ENCODE data around the gene ZBTB5.
"Not testable (repeated sequence)": the region's sequence is repeated elsewhere in the genome, so short reads cannot be mapped to it uniquely, and the experiment has no call there.

Gene ZBTB5

GRCh38 chr9:37465249-37466036, at the start of gene ZBTB5:
ZBTB5 (minus strand) TSS chr9:37465450; CDS start chr9:37442551, 22,899 bp downstream.
- DNase-seq: peak; percentile 99

GRCh38 chr9:37514999-37515398, 49.7 kb upstream of the ZBTB5 start:
- DNase-seq: no peak

- DNase-seq: not testable (repeated sequence)
These were observed 49.2 kb upstream of the ZBTB5 start for GRCh38 chr9:37514415-37514814.

- DNase-seq: peak; percentile 53
These were observed 47.2 kb upstream of the ZBTB5 start for GRCh38 chr9:37512437-37512836.

- no peak for DNase-seq
These were observed 46.1 kb upstream of the ZBTB5 start for GRCh38 chr9:37511016-37512010.

GRCh38 chr9:37510053-37510452, 44.8 kb upstream of the ZBTB5 start:
- DNase-seq: not testable (repeated sequence)

GRCh38 chr9:37509536-37509935, 44.3 kb upstream of the ZBTB5 start:
- no peak for DNase-seq

GRCh38 chr9:37508834-37509206, 43.6 kb upstream of the ZBTB5 start:
- DNase-seq: peak; percentile 24

GRCh38 chr9:37508135-37508833, 43.0 kb upstream of the ZBTB5 start:
- DNase-seq: no peak

GRCh38 chr9:37507566-37508134, 42.4 kb upstream of the ZBTB5 start:
- DNase-seq: no peak

GRCh38 chr9:37504605-37505004, 39.4 kb upstream of the ZBTB5 start:
- DNase-seq: no peak

- peak; percentile 73 for DNase-seq
These were observed 38.5 kb upstream of the ZBTB5 start for GRCh38 chr9:37503736-37504135.

GRCh38 chr9:37501957-37502596, 36.8 kb upstream of the ZBTB5 start:
- no peak for DNase-seq

GRCh38 chr9:37499297-37499696, 34.0 kb upstream of the ZBTB5 start:
- DNase-seq: no peak

GRCh38 chr9:37498457-37498856, 33.2 kb upstream of the ZBTB5 start:
- no peak for DNase-seq

GRCh38 chr9:37497320-37497719, 32.1 kb upstream of the ZBTB5 start:
- no peak for DNase-seq

- no peak for DNase-seq
These were observed 30.8 kb upstream of the ZBTB5 start for GRCh38 chr9:37496020-37496419.

GRCh38 chr9:37495571-37495970, 30.3 kb upstream of the ZBTB5 start:
- no peak for DNase-seq

- no peak for DNase-seq
These were observed 26.7 kb upstream of the ZBTB5 start for GRCh38 chr9:37491939-37492338.

GRCh38 chr9:37486616-37487548, 21.6 kb upstream of the ZBTB5 start:
- no peak for DNase-seq

GRCh38 chr9:37486256-37486615, 21.0 kb upstream of the ZBTB5 start:
- DNase-seq: no peak

All from CD4-positive, alpha-beta T cell treated with Interleukin-21 for 1 hour (primary cell).